Uterus (tissue), 4 donors: ENCODE data around the gene IFI44. TPM values are rescaled to one million over a fixed set of nuclear protein-coding genes. Genes with fewer than 3 reads are reported as not detected.

Source experiments
- DNase-seq, 2 donors: peaks; one replicate each; pipeline ENCODE4 v3.0.0-alpha.2; 2019 to 2020
- H3K27ac ChIP-seq, 2 donors: fragments of 200-600 bp; sonication (generic); 1 replicate in 1 of 2; 2 replicates in 1 of 2; pipeline ENCODE4 v1.5.1; 2016 to 2018
- H3K27me3 ChIP-seq, 2 donors: fragments of 200-600 bp; sonication (generic); one replicate each; pipeline ENCODE4 v1.5.1; 2018 to 2019; ENCODE audit warnings: control low read depth in 1 of 2
- H3K36me3 ChIP-seq, 2 donors: fragments of 200-600 bp; sonication (generic); one replicate each; pipeline ENCODE4 v1.5.1; 2019; ENCODE audit warnings: control low read depth in 1 of 2
- H3K4me1 ChIP-seq, 2 donors: fragments of 200-600 bp; sonication (generic); one replicate each; pipeline ENCODE4 v1.5.1; 2018 to 2019; ENCODE audit warnings: control low read depth in 1 of 2
- H3K4me3 ChIP-seq, 2 donors: fragments of 200-600 bp; sonication (generic); 1 replicate in 1 of 2; 2 replicates in 1 of 2; pipeline ENCODE4 v1.5.1; 2018 to 2019; ENCODE audit warnings: mild to moderate bottlenecking in 1 of 2
- H3K9me3 ChIP-seq, 2 donors: fragments of 200-600 bp; sonication (generic); one replicate each; pipeline ENCODE4 v1.5.1; 2019; ENCODE audit warnings: control low read depth in 1 of 2
- POLR2A ChIP-seq, 2 donors: fragments of 450-650 bp; IDR thresholded peaks; one replicate each; pipeline ENCODE4 v1.6.1; 2016; ENCODE audit warnings: antibody characterized with exemption in 2 of 2, mild to moderate bottlenecking in 1 of 2, moderate library complexity in 1 of 2
- intact Hi-C: fragments of 100-400 bp; cut with DNase I; formaldehyde crosslinking; loops from one replicate; pipeline ENCODE4 v1.15.1; 2023; ENCODE audit warnings: low total_unique reads
- total RNA-seq, 4 donors: library from RNA; depleted of rRNA in 3 of 4; stranded (reverse); fragments of >200 nt in 3 of 4; gene quantifications; one replicate each; pipeline versions ENCODE4 v1.1.0 to v1.2.4, GENCODE V29; 2014 to 2023
- TF ChIP-seq, protein P1 (sequence below), 4 experiments: fragments of 200-600 bp in 2 of 4; fragments of 450-650 bp in 2 of 4; sonication (generic) in 2 of 4; IDR thresholded peaks; one replicate each; pipeline ENCODE4 v1.5.1; 2016 to 2019; ENCODE audit warnings: antibody characterized with exemption in 4 of 4, mild to moderate bottlenecking in 2 of 4, moderate library complexity in 1 of 4
- donor health status: DM: yes; HTN: yes; CAD: no.

The IFI44 gene
- total RNA-seq, 4 donors from 2014 or later, result 10.6 to 77.1 (median 47.7) TPM

DNA sequence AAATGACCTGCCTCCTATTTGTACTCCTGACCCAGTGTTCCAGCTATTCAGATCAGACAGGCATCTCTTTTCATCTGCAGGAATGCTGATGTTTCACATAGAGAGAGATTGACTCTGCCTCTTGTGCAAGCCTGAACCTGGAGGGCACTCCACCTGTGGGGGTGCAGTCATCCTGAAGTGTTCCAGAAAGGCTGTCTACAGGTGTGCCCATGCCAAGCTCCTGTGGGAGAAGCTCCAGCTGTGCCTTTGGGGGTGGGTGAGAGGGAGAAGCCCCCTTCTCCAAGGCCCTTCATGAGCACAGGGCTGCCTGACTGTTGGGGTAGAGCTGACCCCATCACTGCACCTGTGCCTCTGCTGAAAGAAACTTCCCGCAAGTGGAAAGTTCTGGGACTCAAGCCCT lies 22.8 kb downstream of the IFI44 start:
- intact Hi-C loops, result loop anchor here (10.0 kb wide), 1 partner anchor 58 kb away; no protein-coding TSS in a partner anchor
- H3K27me3 ChIP-seq, result no peaks in the 10 kb centered on the region
- H3K27ac ChIP-seq, result no peak overlapping the region
- no peaks in the 10 kb centered on the region for H3K36me3 ChIP-seq
- no peak for TF ChIP-seq POLR2A (IDR thresholded peaks at IDR 0.05)
- TF ChIP-seq, protein P1, sequence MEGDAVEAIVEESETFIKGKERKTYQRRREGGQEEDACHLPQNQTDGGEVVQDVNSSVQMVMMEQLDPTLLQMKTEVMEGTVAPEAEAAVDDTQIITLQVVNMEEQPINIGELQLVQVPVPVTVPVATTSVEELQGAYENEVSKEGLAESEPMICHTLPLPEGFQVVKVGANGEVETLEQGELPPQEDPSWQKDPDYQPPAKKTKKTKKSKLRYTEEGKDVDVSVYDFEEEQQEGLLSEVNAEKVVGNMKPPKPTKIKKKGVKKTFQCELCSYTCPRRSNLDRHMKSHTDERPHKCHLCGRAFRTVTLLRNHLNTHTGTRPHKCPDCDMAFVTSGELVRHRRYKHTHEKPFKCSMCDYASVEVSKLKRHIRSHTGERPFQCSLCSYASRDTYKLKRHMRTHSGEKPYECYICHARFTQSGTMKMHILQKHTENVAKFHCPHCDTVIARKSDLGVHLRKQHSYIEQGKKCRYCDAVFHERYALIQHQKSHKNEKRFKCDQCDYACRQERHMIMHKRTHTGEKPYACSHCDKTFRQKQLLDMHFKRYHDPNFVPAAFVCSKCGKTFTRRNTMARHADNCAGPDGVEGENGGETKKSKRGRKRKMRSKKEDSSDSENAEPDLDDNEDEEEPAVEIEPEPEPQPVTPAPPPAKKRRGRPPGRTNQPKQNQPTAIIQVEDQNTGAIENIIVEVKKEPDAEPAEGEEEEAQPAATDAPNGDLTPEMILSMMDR (IDR thresholded peaks at IDR 0.05), result no peak
- no peak overlapping the region for H3K4me3 ChIP-seq
- DNase-seq, result no peak
- no peaks in the 10 kb centered on the region for H3K9me3 ChIP-seq
- no peaks in the 10 kb centered on the region for H3K4me1 ChIP-seq

- TF ChIP-seq, protein P1 (IDR thresholded peaks at IDR 0.05), result no peak
- TF ChIP-seq POLR2A (IDR thresholded peaks at IDR 0.05), result no peak
- Histone ChIP-seq H3K4me3 (no peak overlapping the region), H3K36me3 (no peaks in the 10 kb centered on the region), H3K27me3 (no peaks in the 10 kb centered on the region), H3K27ac (no peak overlapping the region), H3K4me1 (no peaks in the 10 kb centered on the region), H3K9me3 (no peaks in the 10 kb centered on the region)
- intact Hi-C loops, result loop anchor here (10.0 kb wide), 1 partner anchor 58 kb away; no protein-coding TSS in a partner anchor
- no peak for DNase-seq
These were observed 23.5 kb downstream of the IFI44 start for GRCh38 chr1:78673120-78673519.

GRCh38 chr1:78676347-78676982 lies 26.8 kb downstream of the IFI44 start:
- intact Hi-C loops, result loop anchor here (10.0 kb wide), 1 partner anchor 62 kb away; no protein-coding TSS in a partner anchor
- no peaks in the 10 kb centered on the region for H3K27me3 ChIP-seq
- no peak overlapping the region for H3K27ac ChIP-seq
- H3K9me3 ChIP-seq, result no peaks in the 10 kb centered on the region
- peak; percentile 32 to 70 for DNase-seq
- TF ChIP-seq, protein P1 (IDR thresholded peaks at IDR 0.05), result peak; percentile 67 to 77 (median 72)
- no peak for TF ChIP-seq POLR2A (IDR thresholded peaks at IDR 0.05)
- no peaks in the 10 kb centered on the region for H3K4me1 ChIP-seq
- H3K36me3 ChIP-seq, result no peaks in the 10 kb centered on the region
- no peak overlapping the region for H3K4me3 ChIP-seq

DNA sequence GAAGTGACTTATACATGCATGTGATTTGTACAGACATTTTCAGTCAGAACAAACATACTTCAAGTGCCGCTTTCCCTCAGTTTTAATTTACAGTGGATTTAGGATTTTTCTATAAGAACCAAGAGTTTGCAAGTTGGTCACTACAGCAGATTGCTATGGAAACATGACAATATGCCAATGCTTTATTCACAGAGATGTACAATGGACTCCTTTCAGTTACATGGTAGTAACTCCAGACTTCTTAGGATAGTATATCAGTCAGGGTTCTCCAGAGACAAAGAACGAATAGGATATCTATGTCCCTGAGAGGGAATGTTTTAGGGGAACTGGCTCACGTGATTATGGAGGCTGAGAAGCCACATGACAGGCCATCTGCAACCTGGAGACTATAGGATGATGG lies 27.4 kb downstream of the IFI44 start:
- Histone ChIP-seq H3K27me3 (no peaks in the 10 kb centered on the region), H3K4me1 (no peaks in the 10 kb centered on the region), H3K36me3 (no peaks in the 10 kb centered on the region), H3K4me3 (no peak overlapping the region), H3K27ac (no peak overlapping the region), H3K9me3 (no peaks in the 10 kb centered on the region)
- no peak for TF ChIP-seq POLR2A (IDR thresholded peaks at IDR 0.05)
- TF ChIP-seq, protein P1 (IDR thresholded peaks at IDR 0.05), result no peak
- intact Hi-C loops, result loop anchor here (10.0 kb wide), 1 partner anchor 62 kb away; no protein-coding TSS in a partner anchor
- DNase-seq, result no peak

GRCh38 chr1:78677788-78678187 lies 28.2 kb downstream of the IFI44 start:
- Histone ChIP-seq H3K27ac (no peak overlapping the region), H3K36me3 (no peaks in the 10 kb centered on the region), H3K4me1 (no peaks in the 10 kb centered on the region), H3K27me3 (no peaks in the 10 kb centered on the region), H3K4me3 (no peak overlapping the region), H3K9me3 (no peaks in the 10 kb centered on the region)
- TF ChIP-seq, protein P1 (IDR thresholded peaks at IDR 0.05), result no peak
- no peak for TF ChIP-seq POLR2A (IDR thresholded peaks at IDR 0.05)
- intact Hi-C loops, result loop anchor here (10.0 kb wide), 1 partner anchor 63 kb away; no protein-coding TSS in a partner anchor
- no peak for DNase-seq
